Stimulated activated CD4-positive, alpha-beta T cell treated with anti-CD3 and anti-CD28 coated beads, Interleukin-4, amount 100 ng/mL, for 1 hour (primary cell): ENCODE data around the gene EVPLL.
"Not testable (repeated sequence)": the region's sequence is repeated elsewhere in the genome, so short reads cannot be mapped to it uniquely, and the experiment has no call there.

Experiments used
- DNase-seq: peaks from one replicate; pipeline ENCODE4 v3.0.0-alpha.2; 2020

EVPLL gene

GRCh38 chr17:18426639-18427038 lies 49.1 kb downstream of the EVPLL start:
- not testable (repeated sequence) for DNase-seq

GRCh38 chr17:18432206-18432605 lies 54.6 kb downstream of the EVPLL start:
- not testable (repeated sequence) for DNase-seq
